ENCODE measurements around the gene SPTBN4.

- TF ChIP-seq CTCF (conservative IDR thresholded peaks at IDR 0.05; ENCODE audit: low read length) (no peak), EZH2phosphoT487 (IDR thresholded peaks at IDR 0.05; ENCODE audit: borderline replicate concordance) (no peak)
Measured at GRCh38 chr19:40497214-40497613, 30.4 kb downstream of the SPTBN4 start.

Measured in Loucy (cell line).